ENCODE measurements around the gene OLFML2B. TPM values are rescaled to one million over a fixed set of nuclear protein-coding genes. Genes with fewer than 3 reads are reported as not detected.

The OLFML2B gene
- total RNA-seq, 1 donor from 2014 or later: not detected

DNA sequence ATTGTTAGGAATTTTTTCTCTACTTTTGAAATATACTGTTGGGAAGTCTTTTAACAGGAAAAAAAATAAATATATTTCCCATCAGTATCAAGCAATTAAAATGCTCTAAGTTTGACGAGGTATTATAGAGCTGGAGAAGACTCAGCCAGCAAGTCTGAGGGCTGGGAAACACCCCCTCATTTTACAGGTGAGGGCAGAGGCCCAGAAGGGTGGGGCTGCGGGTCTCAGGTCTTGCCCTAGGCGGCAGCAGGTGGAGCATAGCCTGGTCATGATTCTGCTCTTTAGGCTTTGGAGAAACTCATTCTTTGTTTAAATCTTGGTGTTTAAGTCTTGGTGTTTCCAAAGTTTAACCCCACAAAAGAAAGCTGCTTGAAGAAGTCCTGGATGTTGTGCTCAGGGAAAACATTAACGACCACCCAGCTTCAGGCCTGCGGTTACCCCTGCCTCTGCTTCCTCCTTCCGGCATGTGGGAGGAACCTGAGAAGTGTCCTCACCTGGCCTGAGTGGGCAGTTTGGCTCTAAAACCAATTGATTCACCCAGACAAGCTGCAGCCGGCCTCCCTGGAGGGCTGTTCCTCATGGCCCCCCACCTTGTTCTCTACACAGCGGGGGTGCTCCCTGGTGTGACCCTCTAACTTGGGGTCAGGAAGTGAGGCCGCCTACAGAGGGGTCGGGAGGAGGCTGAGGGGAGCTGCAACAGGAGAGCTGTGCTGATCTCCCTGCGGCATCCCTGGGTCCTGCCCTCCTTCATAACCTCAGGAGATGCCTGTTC lies 41.7 kb downstream of the OLFML2B start:
- intact Hi-C loops (cut with micrococcal nuclease): no loop called here

DNA sequence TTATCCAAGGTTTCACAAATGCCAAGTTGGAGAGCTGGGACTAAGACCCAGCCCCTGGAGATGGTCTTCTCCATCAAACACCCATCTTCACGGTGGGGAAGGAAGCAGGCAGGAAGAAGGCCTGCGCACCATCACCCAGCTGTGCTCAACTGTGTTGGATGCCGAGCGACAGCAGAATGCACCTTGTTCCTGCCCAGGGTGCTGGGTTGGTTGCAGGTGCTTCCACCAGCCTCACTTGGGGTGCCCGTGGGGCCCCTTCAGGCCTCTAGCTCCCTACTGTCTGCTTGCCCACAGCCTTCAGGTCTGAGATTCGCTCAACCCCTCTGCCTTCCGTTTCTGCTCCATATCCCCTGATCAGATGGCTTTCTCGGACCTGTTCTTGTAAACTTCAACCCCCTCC lies 42.5 kb downstream of the OLFML2B start:
- intact Hi-C loops (cut with micrococcal nuclease): no loop called here

DNA sequence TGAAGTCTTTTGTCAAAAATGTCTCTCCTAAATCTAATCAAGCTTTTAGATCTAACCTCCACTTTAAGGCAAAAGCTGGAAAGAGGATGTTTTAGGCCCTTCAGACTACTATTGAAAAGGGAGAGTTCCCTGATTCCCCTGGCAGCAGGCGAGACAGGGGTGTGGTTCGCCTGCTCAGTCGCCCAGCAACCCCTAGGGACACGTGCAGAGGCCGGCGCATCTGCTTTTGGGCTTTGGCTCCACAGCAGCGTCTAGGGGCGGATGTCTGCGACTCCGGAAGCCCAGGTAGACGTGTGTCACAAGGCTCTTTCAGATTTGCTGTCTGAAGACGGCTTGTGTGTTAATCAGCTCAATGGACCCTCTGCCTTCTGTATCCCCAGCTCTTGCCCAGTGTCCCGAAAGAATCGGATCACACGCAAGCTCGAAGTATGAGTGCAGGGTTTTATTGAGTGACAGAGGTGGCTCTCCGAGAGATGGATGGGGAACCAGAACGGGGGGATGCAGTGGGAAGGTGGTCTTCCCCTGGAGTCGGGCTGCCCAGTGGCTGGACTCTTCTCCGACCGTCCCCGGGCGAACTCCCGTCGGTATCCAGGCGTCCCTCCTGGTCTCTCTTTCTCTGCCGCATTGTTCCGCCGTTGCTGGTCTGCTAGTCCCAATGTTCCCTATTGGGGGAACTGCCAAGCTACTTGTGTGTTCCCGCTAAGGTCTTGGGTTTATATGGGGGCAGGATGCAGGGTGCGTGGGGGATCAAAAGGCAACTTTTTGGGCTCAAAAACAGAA lies 45.5 kb downstream of the OLFML2B start:
- intact Hi-C loops (cut with micrococcal nuclease): no loop called here

DNA sequence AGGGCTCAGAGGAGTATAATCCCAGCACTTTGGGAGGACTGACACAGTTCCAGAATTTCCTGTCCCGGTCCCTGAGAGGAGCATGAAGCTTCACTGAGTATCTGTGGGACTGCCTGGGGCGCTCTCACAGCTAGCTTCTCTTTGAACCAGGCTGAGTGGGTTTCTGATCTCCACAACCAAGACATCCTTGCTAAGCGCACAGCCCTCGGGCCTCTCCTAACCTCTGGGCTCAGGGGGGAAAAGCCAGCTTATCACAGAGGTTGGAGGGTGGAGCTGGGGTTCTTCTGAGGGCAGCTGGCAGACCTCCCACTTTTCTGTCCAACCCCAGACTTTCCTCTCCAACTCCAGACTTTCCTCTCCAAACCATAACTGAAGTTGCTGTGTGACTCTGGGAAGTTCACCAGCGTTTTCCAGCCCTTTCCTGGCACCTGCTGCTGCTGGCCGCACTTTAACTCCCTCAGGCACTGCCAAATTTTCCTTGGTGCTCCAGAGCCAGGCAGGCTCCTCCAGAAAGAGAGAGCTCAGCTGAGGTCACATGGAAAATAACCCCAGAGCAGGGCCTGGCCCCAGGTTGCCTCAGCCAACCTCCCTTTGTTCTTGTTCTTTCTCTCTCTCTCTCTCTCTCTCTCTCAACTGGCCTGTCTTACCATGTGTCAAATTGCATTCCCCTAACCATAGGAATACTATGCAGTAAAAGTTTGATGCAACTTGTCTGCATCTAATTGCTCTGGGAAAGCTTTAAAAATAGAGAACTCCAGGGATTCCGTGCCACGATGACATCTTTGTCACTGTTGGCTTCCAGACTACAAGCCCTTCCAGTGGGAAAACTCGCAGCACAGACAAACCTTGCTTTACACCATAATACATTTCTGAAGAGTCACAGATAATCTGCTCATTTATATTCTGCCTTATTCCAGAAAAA lies 49.5 kb downstream of the OLFML2B start:
- intact Hi-C loops (cut with micrococcal nuclease): no loop called here

DNA sequence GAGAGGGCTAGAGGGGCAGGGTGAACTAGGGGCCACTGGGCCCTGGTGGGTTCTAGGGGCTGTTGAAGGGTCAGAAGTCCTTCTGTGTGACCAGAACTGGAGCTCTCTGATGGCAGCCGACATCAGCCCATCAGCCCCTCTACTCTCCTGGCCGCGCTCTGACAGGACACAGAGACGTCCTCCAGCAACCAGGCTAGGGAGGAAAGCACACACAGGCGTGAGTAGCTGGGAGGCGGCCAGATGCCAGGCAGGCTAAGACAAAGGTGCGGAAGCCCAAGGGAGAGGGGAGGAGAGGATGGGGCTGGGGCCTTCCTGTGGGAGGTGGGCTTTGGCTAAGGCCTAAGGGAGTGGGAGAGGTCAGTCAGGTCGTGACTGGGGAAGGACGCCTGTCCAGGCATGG lies 50.8 kb downstream of the OLFML2B start:
- intact Hi-C loops (cut with micrococcal nuclease): no loop called here

DNA sequence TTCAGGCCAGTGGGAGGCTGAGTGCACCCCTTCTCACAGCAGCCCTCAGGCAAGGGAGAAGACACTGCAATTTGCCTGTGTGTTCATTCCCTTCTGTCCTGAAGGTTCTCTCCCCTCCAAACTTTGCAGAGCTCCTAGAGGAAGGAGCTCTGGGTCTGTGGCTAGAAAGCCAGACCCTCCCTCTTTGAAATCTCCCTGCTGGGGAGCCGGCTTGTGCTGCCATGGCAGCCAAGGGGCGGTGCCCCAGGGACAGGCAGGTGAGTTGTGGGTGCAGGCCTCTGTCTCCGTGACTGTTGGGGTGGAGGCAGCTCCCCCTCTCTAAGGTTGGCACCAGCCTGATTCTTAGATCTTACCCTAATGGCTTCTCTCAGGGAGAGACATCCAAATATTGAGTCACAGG lies 53.0 kb downstream of the OLFML2B start:
- intact Hi-C loops (cut with micrococcal nuclease): no loop called here

DNA sequence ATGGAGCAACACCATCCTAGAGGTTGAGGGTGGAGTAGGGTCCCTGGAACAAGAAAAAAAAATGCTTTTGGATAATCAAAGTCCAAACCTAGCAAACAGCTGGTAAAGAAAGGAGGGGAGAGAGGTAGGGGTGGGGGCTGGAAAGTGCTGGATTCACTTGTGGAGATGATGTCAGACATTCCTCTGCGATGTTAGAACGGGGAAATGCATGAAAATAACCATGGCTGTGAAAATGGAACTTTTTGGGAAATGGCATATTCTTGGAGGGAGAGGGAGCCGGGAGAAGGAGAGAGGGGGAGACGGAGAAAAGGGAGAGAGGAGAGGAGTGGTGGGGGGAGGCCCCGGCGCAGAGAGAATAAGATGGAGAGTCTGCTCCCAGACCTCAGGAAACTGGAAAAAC lies 53.6 kb downstream of the OLFML2B start:
- intact Hi-C loops (cut with micrococcal nuclease): no loop called here

DNA sequence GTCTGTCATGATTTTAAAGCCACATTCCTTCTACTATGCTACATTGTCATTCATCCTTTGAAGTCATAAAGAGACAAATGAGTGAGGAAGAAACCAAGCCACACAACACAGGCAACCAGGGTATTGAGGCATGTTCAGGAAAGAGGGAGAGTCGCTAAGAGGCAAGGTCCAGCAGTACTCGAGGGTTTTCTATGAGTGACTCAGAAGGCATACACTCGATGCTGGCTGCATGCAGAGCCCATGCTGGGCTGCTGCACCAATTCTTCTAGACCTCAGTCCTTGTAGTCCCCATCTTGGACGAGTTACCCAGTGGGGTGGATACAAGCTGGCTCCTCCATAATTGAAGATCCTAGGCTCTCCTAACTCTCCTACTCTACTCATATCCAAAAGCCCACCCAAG lies 57.6 kb downstream of the OLFML2B start:
- intact Hi-C loops (cut with micrococcal nuclease): loop anchor here (10.0 kb wide), 1 partner anchor 171 kb away; no protein-coding TSS in a partner anchor

DNA sequence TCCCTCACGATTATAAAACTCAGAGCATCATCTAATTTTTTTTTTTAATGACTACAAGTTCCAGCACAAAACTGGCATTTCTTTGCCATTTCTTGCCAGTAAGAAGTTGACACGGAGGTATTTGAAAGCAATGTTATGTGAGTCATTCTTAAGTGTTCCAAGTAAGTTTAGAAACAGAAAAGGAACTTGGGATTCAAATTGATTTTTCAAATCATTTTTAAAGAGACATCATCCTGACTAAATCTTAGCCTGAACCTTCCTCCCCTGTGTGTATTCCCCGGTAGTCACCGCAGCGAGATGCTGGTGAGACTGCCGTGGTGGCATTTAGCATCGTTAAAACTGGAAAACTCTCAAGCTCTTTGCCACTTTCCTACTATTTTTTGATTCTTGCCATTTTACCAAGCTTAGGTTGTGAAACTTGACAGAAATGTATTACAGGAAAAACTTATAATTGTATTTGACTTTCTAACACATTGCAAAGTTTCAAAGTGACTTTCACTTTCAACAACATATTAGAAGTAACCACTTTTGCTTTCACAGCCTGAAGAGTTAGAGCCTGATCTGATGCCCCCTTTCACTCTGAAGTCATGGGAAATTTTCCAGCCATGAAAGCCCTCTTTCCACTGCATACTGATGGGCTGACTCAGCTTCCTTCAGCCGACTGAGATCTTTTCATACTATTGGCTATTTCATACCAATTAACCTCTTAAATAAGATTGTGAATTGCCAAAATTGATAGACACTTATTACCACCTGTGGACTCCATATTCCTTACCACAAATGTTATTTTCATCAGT lies 61.4 kb downstream of the OLFML2B start:
- intact Hi-C loops (cut with micrococcal nuclease): loop anchor here (1.0 to 10.0 kb wide), 2 partner anchors 28 to 167 kb away; no protein-coding TSS in a partner anchor

DNA sequence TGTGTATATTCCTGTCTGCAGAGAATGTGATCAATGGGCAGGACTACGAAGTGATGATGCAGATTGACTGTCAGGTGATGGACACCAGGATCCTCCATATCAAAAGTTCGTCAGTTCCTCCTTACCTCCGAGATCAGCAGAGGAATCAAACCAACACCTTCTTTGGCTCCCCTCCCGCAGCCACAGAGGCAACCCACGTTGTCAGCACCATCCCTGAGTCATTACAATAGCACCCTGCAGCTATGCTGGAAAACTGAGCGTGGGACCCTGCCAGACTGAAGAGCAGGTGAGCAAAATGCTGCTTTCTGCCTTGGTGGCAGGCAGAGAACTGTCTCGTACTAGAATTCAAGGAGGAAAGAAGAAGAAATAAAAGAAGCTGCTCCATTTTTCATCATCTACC lies 65.2 kb downstream of the OLFML2B start:
- intact Hi-C loops (cut with micrococcal nuclease): no loop called here

DNA sequence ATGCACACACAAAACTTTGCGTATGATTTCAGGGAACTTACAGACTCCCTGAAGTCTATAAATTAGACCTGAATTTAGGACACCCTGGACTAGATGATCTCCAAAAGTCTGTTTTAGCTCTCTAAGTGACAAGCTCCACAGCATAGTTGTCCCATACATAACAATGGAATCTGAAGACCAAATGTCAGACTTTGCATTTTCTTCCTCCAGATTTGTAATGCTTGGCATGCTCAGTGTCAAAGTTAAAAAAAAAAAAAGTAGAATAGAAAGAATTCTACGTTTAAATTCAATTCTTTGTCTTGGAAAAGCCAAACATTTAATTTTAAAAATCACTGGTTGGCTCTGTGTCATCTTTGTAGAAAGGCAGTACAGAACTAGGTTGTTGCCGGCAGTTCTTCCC lies 66.7 kb downstream of the OLFML2B start:
- intact Hi-C loops (cut with micrococcal nuclease): no loop called here

DNA sequence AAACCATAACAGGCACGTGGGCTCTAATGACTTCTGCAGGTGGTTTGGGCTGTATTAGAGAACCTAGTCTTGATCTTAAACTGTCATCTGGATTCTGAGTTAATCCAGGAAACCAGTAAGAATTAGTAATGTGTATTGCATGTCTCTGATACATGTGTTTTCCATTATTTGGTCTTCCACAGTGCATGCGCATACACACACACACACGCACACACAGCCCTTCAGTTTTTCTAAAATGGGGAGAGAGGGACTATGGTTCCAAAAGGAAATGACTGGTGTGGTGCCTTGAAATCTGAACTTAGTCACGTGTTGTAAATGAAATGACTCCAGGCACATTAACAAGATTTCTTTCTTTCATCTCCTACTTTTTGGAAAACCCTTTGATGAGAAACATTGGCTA lies 67.6 kb downstream of the OLFML2B start:
- intact Hi-C loops (cut with micrococcal nuclease): no loop called here

DNA sequence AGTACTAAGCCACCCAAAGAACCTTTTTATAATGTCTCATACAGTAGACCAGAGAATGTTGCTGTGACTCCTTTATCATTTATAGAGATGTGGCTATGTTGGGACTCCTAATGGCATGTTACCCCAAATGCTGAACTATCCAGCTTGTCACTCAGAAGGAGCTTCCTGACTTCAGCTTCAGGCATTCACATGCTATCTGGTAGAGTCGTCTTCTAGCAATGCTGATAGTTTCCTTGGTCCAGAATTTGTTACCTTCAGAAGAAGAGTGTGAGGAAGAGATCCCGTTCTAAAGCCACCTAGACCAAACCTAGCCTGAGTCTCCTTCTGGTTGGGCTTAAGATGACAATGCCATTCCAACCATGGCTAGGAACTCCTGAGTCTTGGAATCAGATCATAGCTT lies 68.1 kb downstream of the OLFML2B start:
- intact Hi-C loops (cut with micrococcal nuclease): no loop called here

DNA sequence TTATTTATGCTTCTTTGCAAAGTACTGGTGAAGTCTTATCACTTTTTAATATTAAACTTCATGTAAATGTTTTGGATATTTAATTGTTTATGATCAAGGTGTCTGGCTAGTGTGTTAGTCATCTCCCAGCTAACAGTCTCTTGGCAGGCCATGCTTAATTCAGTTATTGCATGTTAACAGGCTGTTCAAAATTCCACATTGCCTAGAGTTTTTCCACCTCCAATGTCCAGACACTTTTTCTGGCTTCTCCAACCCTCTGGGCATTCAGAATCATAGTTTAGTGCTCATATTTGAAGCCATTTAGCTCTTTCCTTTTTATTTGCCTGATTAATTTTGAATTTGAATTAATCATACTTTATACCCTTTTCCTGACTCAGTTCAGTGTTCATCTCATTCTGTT lies 69.2 kb downstream of the OLFML2B start:
- intact Hi-C loops (cut with micrococcal nuclease): no loop called here

DNA sequence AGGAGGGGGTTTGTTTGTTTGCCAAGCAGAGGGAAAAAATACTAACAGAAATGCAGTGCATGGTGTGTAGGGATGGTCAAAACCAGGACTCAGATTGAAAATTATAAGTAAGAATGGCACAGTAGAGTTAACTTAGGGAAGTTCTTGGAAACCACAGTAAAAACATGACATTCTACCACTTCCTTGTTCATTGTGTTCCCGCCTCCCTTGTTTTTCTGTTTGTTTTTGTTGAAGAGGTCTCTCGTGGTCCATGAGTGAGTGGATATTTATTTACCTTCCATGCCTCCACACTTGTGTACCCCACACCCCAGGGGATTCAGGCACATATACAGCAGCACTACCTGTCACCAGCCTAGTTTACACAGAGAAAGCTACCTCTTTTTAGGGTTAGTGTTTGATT lies 69.6 kb downstream of the OLFML2B start:
- intact Hi-C loops (cut with micrococcal nuclease): no loop called here

DNA sequence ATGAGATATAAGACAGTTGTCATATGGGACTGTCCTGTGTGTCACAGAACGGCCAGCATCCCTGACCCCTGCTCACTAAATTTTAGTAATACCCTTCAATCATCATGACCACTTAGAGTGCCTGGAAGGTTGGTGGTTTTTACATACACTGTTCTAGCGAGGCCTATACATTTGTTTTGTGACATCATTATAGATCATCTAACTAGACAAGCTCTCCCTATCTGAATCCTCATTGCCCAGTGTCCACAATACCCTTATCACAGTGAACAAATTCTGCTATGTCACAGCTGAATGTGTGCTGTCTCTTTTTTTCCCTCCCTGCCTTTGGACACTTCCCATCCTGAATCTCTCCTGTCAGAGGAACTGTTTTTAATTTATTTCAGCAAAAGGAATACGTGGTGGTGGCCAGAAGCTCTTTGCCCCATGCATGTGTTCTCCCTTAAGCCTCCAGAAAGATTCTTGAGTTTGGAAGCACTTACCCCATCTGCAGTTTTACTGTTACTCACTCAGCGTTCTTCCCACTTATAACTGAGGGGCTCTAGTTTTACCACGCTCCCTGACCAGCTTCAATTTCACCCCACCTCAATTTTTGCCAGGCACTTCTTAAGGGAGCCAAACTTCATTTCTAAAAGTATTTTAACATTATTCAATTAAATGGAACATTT lies 70.3 kb downstream of the OLFML2B start:
- intact Hi-C loops (cut with micrococcal nuclease): no loop called here

DNA sequence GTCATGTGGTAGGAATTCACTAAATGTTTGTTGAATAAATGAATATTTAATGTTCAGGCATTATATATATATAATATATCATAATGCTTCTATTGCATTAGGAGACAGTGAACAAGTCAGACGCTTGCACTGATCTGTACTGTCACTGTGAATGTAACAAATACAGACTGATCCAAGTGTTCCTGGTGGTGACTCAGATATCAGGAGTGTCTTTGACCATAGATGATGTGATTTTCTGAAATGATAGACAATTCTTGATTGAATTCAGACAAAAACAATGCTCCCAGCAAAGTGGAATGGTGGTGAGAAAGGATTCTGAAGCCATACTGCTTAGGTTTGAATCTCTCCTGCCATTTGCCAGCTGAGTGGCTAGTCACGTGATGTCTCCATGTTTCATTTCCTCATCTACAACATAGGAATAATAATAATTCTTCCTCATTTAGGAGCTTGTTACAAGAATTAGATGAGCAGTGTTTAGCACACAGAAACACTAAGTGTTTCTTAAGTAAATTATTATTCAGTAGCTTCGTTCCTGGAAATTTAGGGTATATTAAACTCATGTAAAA lies 71.0 kb downstream of the OLFML2B start:
- intact Hi-C loops (cut with micrococcal nuclease): no loop called here

DNA sequence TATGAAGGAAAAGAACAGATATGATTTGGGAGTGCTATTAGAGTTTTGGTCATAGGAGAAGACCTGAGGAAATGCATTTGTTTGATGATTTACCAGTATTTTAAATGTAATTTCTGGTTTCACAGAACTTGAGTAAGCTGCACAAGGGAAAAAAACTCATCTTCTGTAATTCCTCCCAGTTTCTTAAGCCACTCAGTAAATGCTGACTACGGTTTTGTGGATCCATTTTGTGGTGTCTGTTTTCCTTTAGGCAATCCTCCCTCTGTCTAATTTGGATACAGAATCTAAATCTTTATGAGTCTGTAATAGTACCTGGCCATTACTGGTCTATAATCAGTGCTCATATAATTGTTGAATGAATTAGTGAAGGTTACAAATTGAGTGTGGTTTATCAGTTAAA lies 72.0 kb downstream of the OLFML2B start:
- intact Hi-C loops (cut with micrococcal nuclease): no loop called here

DNA sequence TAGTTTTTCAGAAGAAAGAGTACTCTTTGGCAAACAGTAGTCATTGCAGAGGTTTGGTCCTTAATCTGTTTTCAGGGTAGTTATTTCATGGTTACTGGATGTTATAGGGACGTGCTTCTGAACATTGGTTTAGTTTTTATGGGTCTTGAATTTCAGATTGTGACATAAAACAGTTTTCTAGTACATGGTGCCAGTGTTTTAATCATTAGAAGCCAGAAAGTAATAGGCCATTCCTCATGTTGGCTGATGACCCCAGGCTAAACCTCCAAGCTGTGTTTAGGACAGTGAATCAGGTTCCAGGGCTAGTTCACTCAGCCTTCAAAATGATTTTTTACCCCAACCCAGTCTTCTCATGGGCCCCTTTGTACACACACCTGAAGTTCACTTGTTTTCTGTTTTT lies 73.3 kb downstream of the OLFML2B start:
- intact Hi-C loops (cut with micrococcal nuclease): no loop called here

DNA sequence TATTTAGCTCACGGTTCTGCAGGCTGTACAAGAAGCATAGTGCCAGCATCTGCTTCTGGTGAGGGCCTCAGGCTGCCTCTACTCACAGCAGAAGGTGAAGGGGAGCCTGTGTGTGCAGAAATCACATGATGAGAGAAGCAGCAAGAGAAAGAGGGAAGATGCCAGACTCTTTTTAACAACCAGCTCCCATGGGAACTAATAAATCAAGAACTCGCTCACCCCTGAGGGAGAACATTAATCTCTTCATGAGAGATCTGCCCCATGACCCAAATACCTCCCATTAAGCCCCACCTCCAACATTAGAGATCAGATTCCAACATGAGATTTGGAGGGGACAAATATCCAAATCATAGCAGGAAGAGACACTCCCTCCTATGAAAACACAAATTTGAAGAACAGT lies 74.1 kb downstream of the OLFML2B start:
- intact Hi-C loops (cut with micrococcal nuclease): no loop called here

Measured in T-helper 2 cell treated with Interferon-gamma antibody and Interleukin-4, amounts not matched to agents 100 ng/mL and 5 ng/mL, for 36 hours (primary cell).